Measurements from ENCODE around the gene FBXO28. TPM values are rescaled to one million over a fixed set of nuclear protein-coding genes. Genes with fewer than 3 reads are reported as not detected.

The FBXO28 gene
- total RNA-seq, 1 donor from 2014 or later = 32.6 TPM

GRCh38 chr1:224095339-224095738 lies 18.6 kb upstream of the FBXO28 start:
- Mint-ChIP-seq H3K27me3 (ENCODE audit: low read depth, unreplicated experiment) (peaks cover 11% of the 10 kb centered on the region), H3K9me3 (ENCODE audit: unreplicated experiment) (peaks cover 2% of the 10 kb centered on the region), H3K27ac (ENCODE audit: unreplicated experiment) (no peak overlapping the region), H3K4me3 (ENCODE audit: unreplicated experiment) (no peak overlapping the region), H3K36me3 (ENCODE audit: low read depth, unreplicated experiment) (no peaks in the 10 kb centered on the region), H3K4me1 (ENCODE audit: low read depth, unreplicated experiment) (peaks cover 1% of the 10 kb centered on the region)
- TF ChIP-seq EZH2 (IDR thresholded peaks at IDR 0.05; ENCODE audit: insufficient read depth, low read length) (no peak), CTCF (IDR thresholded peaks at IDR 0.05; ENCODE audit: insufficient read depth, low read depth, low read length) (no peak)
- Histone ChIP-seq H2AFZ (ENCODE audit: low read depth, low read length) (no peak overlapping the region), H3K4me2 (ENCODE audit: low read length) (no peak overlapping the region), H4K20me1 (ENCODE audit: insufficient read depth, low read length) (no peaks in the 10 kb centered on the region), H3K27me3 (ENCODE audit: insufficient read depth, low read length) (peaks cover 10% of the 10 kb centered on the region), H3K9ac (ENCODE audit: low read length) (no peak overlapping the region), H3K27ac (ENCODE audit: low read depth, low read length) (no peak overlapping the region), H3K4me3 (ENCODE audit: insufficient read depth, low read depth, low read length) (no peak overlapping the region), H3K9me3 (ENCODE audit: insufficient read depth, low read depth, low read length) (no peaks in the 10 kb centered on the region), H3K79me2 (ENCODE audit: insufficient read depth, low read length) (no peaks in the 10 kb centered on the region), H3K36me3 (ENCODE audit: insufficient read depth, low read length) (no peaks in the 10 kb centered on the region), H3K4me1 (ENCODE audit: insufficient read depth, low read length) (no peaks in the 10 kb centered on the region)
- DNase-seq (ENCODE audit: low read depth) (no peak), FAIRE-seq (no peak)

- Mint-ChIP-seq H3K9me3 (ENCODE audit: unreplicated experiment) (peaks cover 2% of the 10 kb centered on the region), H3K27ac (ENCODE audit: unreplicated experiment) (no peak overlapping the region), H3K36me3 (ENCODE audit: low read depth, unreplicated experiment) (no peaks in the 10 kb centered on the region), H3K4me1 (ENCODE audit: low read depth, unreplicated experiment) (no peaks in the 10 kb centered on the region), H3K4me3 (ENCODE audit: unreplicated experiment) (no peak overlapping the region), H3K27me3 (ENCODE audit: low read depth, unreplicated experiment) (peaks cover 11% of the 10 kb centered on the region)
- H3K79me2 ChIP-seq (ENCODE audit: insufficient read depth, low read length) = no peaks in the 10 kb centered on the region
- H3K36me3 ChIP-seq (ENCODE audit: insufficient read depth, low read length) = no peaks in the 10 kb centered on the region
- H3K9me3 ChIP-seq (ENCODE audit: insufficient read depth, low read depth, low read length) = no peaks in the 10 kb centered on the region
- no peaks in the 10 kb centered on the region for H3K4me1 ChIP-seq (ENCODE audit: insufficient read depth, low read length)
- peaks cover 10% of the 10 kb centered on the region for H3K27me3 ChIP-seq (ENCODE audit: insufficient read depth, low read length)
- DNase-seq (ENCODE audit: low read depth) (no peak), FAIRE-seq (no peak)
- H3K27ac ChIP-seq (ENCODE audit: low read depth, low read length) = no peak overlapping the region
- no peak overlapping the region for H3K4me2 ChIP-seq (ENCODE audit: low read length)
- no peak for TF ChIP-seq EZH2 (IDR thresholded peaks at IDR 0.05; ENCODE audit: insufficient read depth, low read length)
- no peak for TF ChIP-seq CTCF (IDR thresholded peaks at IDR 0.05; ENCODE audit: insufficient read depth, low read depth, low read length)
- H2AFZ ChIP-seq (ENCODE audit: low read depth, low read length) = no peak overlapping the region
- no peak overlapping the region for H3K9ac ChIP-seq (ENCODE audit: low read length)
- H3K4me3 ChIP-seq (ENCODE audit: insufficient read depth, low read depth, low read length) = no peak overlapping the region
- H4K20me1 ChIP-seq (ENCODE audit: insufficient read depth, low read length) = no peaks in the 10 kb centered on the region
Measured at GRCh38 chr1:224095867-224096266, 18.0 kb upstream of the FBXO28 start.

- TF ChIP-seq CTCF (IDR thresholded peaks at IDR 0.05; ENCODE audit: insufficient read depth, low read depth, low read length) = no peak
- no peak for TF ChIP-seq EZH2 (IDR thresholded peaks at IDR 0.05; ENCODE audit: insufficient read depth, low read length)
- H4K20me1 ChIP-seq (ENCODE audit: insufficient read depth, low read length) = no peaks in the 10 kb centered on the region
- H3K27ac Mint-ChIP-seq (ENCODE audit: unreplicated experiment) = no peak overlapping the region
- no peak overlapping the region for H3K9ac ChIP-seq (ENCODE audit: low read length)
- peaks cover 10% of the 10 kb centered on the region for H3K27me3 ChIP-seq (ENCODE audit: insufficient read depth, low read length)
- no peaks in the 10 kb centered on the region for H3K9me3 ChIP-seq (ENCODE audit: insufficient read depth, low read depth, low read length)
- H3K4me3 Mint-ChIP-seq (ENCODE audit: unreplicated experiment) = no peak overlapping the region
- no peaks in the 10 kb centered on the region for H3K4me1 ChIP-seq (ENCODE audit: insufficient read depth, low read length)
- no peak overlapping the region for H3K4me2 ChIP-seq (ENCODE audit: low read length)
- H3K36me3 Mint-ChIP-seq (ENCODE audit: low read depth, unreplicated experiment) = no peaks in the 10 kb centered on the region
- no peaks in the 10 kb centered on the region for H3K4me1 Mint-ChIP-seq (ENCODE audit: low read depth, unreplicated experiment)
- no peaks in the 10 kb centered on the region for H3K36me3 ChIP-seq (ENCODE audit: insufficient read depth, low read length)
- no peak overlapping the region for H2AFZ ChIP-seq (ENCODE audit: low read depth, low read length)
- H3K79me2 ChIP-seq (ENCODE audit: insufficient read depth, low read length) = no peaks in the 10 kb centered on the region
- DNase-seq (ENCODE audit: low read depth) = no peak
- peaks cover 11% of the 10 kb centered on the region for H3K27me3 Mint-ChIP-seq (ENCODE audit: low read depth, unreplicated experiment)
- H3K4me3 ChIP-seq (ENCODE audit: insufficient read depth, low read depth, low read length) = no peak overlapping the region
- peaks cover 2% of the 10 kb centered on the region for H3K9me3 Mint-ChIP-seq (ENCODE audit: unreplicated experiment)
- no peak for FAIRE-seq
- no peak overlapping the region for H3K27ac ChIP-seq (ENCODE audit: low read depth, low read length)
Measured at GRCh38 chr1:224096773-224097172, 17.1 kb upstream of the FBXO28 start.

Measured in astrocyte (in vitro differentiated cells and primary cell).